GM13977 (cell line): ENCODE data around the gene PDLIM3.

Experiments used
- DNase-seq: peaks from one replicate; pipeline ENCODE4 v3.0.0; 2012; ENCODE audit warnings: low spot score
- CTCF ChIP-seq: IDR thresholded peaks from 2 replicates; pipeline ENCODE4 v1.5.1; 2012; ENCODE audit warnings: mild to moderate bottlenecking, control low read depth; ENCODE audit not compliant: insufficient read depth; ENCODE audit errors: extremely low read depth, missing control alignments
- in situ Hi-C: fragments of 300-500 bp; cut with MboI; formaldehyde crosslinking; loops from one replicate; pipeline ENCODE4 v1.12.0; 2022; ENCODE audit warnings: low sequenced_read_pairs, low pct_unique_long_range_greater_than_20kb, mixed read lengths, inconsistent platforms; ENCODE audit not compliant: unreplicated experiment

PDLIM3 gene

DNA sequence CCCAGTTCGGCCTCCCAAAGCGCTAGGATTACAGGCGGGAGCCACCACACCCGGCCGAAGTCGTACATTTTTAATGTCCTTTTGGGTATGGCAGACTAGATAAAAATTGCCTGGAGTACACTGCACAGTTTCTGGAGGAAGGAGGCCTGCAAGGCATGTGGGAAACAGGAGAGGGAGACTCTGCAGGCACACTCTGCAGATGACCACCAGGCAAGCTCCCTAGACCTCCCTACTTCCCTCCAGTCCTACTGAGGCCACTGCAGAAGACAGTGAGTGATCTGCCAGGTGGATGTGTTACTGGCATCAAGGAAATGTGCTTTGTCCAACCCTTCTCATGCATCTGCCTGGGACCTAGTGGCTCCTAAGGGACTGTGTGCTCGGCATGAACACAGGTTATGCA is 11.4 kb downstream of the PDLIM3 start:
- in situ Hi-C loops: no loop called here
- no peak for TF ChIP-seq CTCF
- no peak for DNase-seq

- in situ Hi-C loops: no loop called here
- DNase-seq: no peak
- no peak for TF ChIP-seq CTCF
Observed at GRCh38 chr4:185522451-185522850, 12.9 kb downstream of the PDLIM3 start.

- in situ Hi-C loops: no loop called here
- TF ChIP-seq CTCF: no peak
- no peak for DNase-seq
Observed at GRCh38 chr4:185520119-185520518, 15.2 kb downstream of the PDLIM3 start.

DNA sequence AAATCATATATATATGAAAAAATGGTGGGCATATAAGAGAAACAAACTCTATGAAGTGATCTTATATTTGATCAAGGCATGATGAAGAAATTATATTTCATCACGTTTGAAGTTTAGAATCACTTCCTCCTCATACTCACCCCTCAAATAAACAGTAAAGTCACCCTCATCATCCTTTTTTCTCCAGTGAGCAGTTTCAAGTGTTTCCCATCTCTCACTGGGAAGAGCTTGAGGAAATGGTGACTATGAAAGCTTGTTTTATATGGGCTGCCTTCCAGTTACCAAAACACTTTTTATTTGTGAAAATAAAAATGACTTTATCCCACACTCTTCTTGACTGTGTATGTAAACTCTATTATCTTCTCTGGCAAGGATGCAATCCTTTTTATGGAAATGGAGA is 16.8 kb downstream of the PDLIM3 start:
- in situ Hi-C loops: no loop called here
- DNase-seq: no peak
- no peak for TF ChIP-seq CTCF

DNA sequence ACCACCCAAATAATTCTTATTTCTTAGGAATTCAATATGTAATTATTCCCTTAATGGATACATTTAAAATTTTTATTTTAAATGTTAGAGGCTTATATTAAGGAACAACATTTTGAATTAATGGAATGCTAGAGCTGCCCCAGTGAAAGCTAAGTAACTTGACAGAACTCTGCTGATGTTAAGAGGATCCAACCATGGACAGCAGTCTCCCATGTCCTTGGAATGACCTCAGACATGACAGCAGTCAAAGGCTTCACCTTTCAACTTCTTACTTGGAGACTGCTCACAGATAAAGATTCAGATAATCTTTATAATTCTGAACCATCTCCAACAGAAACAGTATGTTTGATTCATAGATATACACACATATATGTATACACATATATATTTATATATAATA is 17.2 kb downstream of the PDLIM3 start:
- no peak for TF ChIP-seq CTCF
- no peak for DNase-seq
- in situ Hi-C loops: no loop called here

- TF ChIP-seq CTCF: no peak
- in situ Hi-C loops: no loop called here
- DNase-seq: no peak
Observed at GRCh38 chr4:185515248-185515647, 20.1 kb downstream of the PDLIM3 start.

GRCh38 chr4:185514182-185514697 is 21.1 kb downstream of the PDLIM3 start:
- TF ChIP-seq CTCF: no peak
- DNase-seq: no peak
- in situ Hi-C loops: no loop called here
